Chondrocyte (in vitro differentiated cells): ENCODE measurements around the gene PRM3. TPM values are rescaled to one million over a fixed set of nuclear protein-coding genes. Genes with fewer than 3 reads are reported as not detected.
A peak's percentile ranks its signal among the peaks of the same experiment; 100 is the strongest.
"Not testable (repeated sequence)": the region's sequence is repeated elsewhere in the genome, so short reads cannot be mapped to it uniquely, and the experiment has no call there.

Experiments
- DNase-seq: peaks from one replicate; pipeline ENCODE4 v3.0.0; 2021; ENCODE audit warnings: mixed read lengths, low spot score
- H3K27ac Mint-ChIP-seq: one replicate; pipeline ENCODE4 v1.8.0; 2021; ENCODE audit warnings: mild to moderate bottlenecking, moderate library complexity, mixed read lengths; ENCODE audit not compliant: unreplicated experiment
- H3K27me3 Mint-ChIP-seq: 2 replicates; pipeline ENCODE4 v1.8.0; 2021; ENCODE audit warnings: low read depth, mixed read lengths
- H3K36me3 Mint-ChIP-seq: 2 replicates; pipeline ENCODE4 v1.8.0; 2021; ENCODE audit warnings: low read depth, mixed read lengths
- H3K4me1 Mint-ChIP-seq: 2 replicates; pipeline ENCODE4 v1.8.0; 2021; ENCODE audit warnings: low read depth, mild to moderate bottlenecking, mixed read lengths
- H3K4me3 Mint-ChIP-seq: one replicate; pipeline ENCODE4 v1.8.0; 2021; ENCODE audit warnings: mild to moderate bottlenecking, moderate library complexity, mixed read lengths; ENCODE audit not compliant: unreplicated experiment
- H3K9me3 Mint-ChIP-seq: 2 replicates; pipeline ENCODE4 v1.8.0; 2021; ENCODE audit warnings: low read depth, mixed read lengths
- CTCF ChIP-seq: fragments of 200-600 bp; sonication (generic); IDR thresholded peaks from 2 replicates; pipeline ENCODE4 v1.5.0; 2021; ENCODE audit warnings: antibody characterized with exemption, mild to moderate bottlenecking, moderate library complexity
- total RNA-seq: library from RNA; stranded (reverse); gene quantifications from 3 replicates; pipeline ENCODE4 v1.2.1, GENCODE V29; 2021

Gene PRM3
- total RNA-seq, 1 donor from 2014 or later = not detected

- Mint-ChIP-seq H3K4me1 (peaks cover 28% of the 10 kb centered on the region), H3K36me3 (no peaks in the 10 kb centered on the region), H3K27me3 (no peaks in the 10 kb centered on the region), H3K9me3 (no peaks in the 10 kb centered on the region), H3K27ac (no peak overlapping the region), H3K4me3 (no peak overlapping the region)
- DNase-seq = no peak
- TF ChIP-seq CTCF = no peak
These were observed 28.4 kb upstream of the PRM3 start for GRCh38 chr16:11301645-11302501.

- Mint-ChIP-seq H3K36me3 (no peaks in the 10 kb centered on the region), H3K4me3 (no peak overlapping the region), H3K9me3 (no peaks in the 10 kb centered on the region), H3K27ac (no peak overlapping the region), H3K4me1 (peaks cover 37% of the 10 kb centered on the region), H3K27me3 (no peaks in the 10 kb centered on the region)
- DNase-seq = no peak
- TF ChIP-seq CTCF = no peak
These were observed 27.1 kb upstream of the PRM3 start for GRCh38 chr16:11300560-11300892.

GRCh38 chr16:11299865-11300559 is 26.6 kb upstream of the PRM3 start:
- Mint-ChIP-seq H3K4me3 (no peak overlapping the region), H3K36me3 (no peaks in the 10 kb centered on the region), H3K27me3 (no peaks in the 10 kb centered on the region), H3K9me3 (no peaks in the 10 kb centered on the region), H3K4me1 (peaks cover 40% of the 10 kb centered on the region), H3K27ac (no peak overlapping the region)
- no peak for DNase-seq
- no peak for TF ChIP-seq CTCF

- not testable (repeated sequence) for H3K36me3 Mint-ChIP-seq, DNase-seq, H3K4me3 Mint-ChIP-seq, H3K9me3 Mint-ChIP-seq, H3K27me3 Mint-ChIP-seq, H3K27ac Mint-ChIP-seq
- H3K4me1 Mint-ChIP-seq = peaks cover 41% of the 10 kb centered on the region
These were observed 25.6 kb upstream of the PRM3 start for GRCh38 chr16:11298950-11299547.

- no peak for TF ChIP-seq CTCF
- Mint-ChIP-seq H3K4me1 (peaks cover 34% of the 10 kb centered on the region), H3K9me3 (no peaks in the 10 kb centered on the region), H3K36me3 (no peaks in the 10 kb centered on the region), H3K4me3 (no peak overlapping the region), H3K27me3 (no peaks in the 10 kb centered on the region), H3K27ac (peak overlapping the region; percentile 32)
- no peak for DNase-seq
These were observed 24.9 kb upstream of the PRM3 start for GRCh38 chr16:11298143-11298900.
